Cardiac septum (tissue), 1 donor: ENCODE measurements around the gene TAF8. TPM values are rescaled to one million over a fixed set of nuclear protein-coding genes. Genes with fewer than 3 reads are reported as not detected.

Experiments used
- DNase-seq: peaks from one replicate; pipeline ENCODE4 v3.0.0-alpha.2; 2020; ENCODE audit warnings: low spot score
- intact Hi-C: fragments of 100-400 bp; cut with DNase I; formaldehyde crosslinking; loops from one replicate; pipeline ENCODE4 v1.14.0; 2022
- total RNA-seq: library from RNA; stranded (reverse); fragmentation: NEBNext Ultra II Directional; extraction: Animal tissue kit (Norgen Biotek cat#: 25700); gene quantifications from one replicate; pipeline ENCODE4 v1.2.1, GENCODE V29; 2021
- donor health status: DM: no; HTN: no; CAD: no.

The TAF8 gene
- total RNA-seq, 1 donor from 2014 or later, result 22.3 TPM

GRCh38 chr6:42049116-42049809 is 1.1 kb upstream of the TAF8 start:
- DNase-seq, result no peak
- intact Hi-C loops, result loop anchor here (10.0 kb wide), 2 partner anchors 344 to 444 kb away; no protein-coding TSS in a partner anchor

GRCh38 chr6:42049948-42050296 is 402 bp upstream of the TAF8 start:
- intact Hi-C loops, result loop anchor here (1.0 to 10.0 kb wide), 3 partner anchors 263 to 445 kb away; partner anchors contain the start of gene TOMM6
- no peak for DNase-seq

- intact Hi-C loops, result no loop called here
- DNase-seq, result no peak
Observed at GRCh38 chr6:42051268-42051653, 937 bp downstream of the TAF8 start.

- DNase-seq, result no peak
- intact Hi-C loops, result no loop called here
Observed at GRCh38 chr6:42053601-42054000, 3.3 kb downstream of the TAF8 start.

GRCh38 chr6:42059743-42060142 is 9.4 kb downstream of the TAF8 start:
- intact Hi-C loops, result no loop called here
- DNase-seq, result no peak

- intact Hi-C loops, result no loop called here
- DNase-seq, result no peak
Observed at GRCh38 chr6:42066156-42066675, 15.9 kb downstream of the TAF8 start.

- DNase-seq, result no peak
Observed at GRCh38 chr6:42068173-42068572, 17.8 kb downstream of the TAF8 start.

GRCh38 chr6:42068872-42069522 is 18.7 kb downstream of the TAF8 start:
- DNase-seq, result no peak
- intact Hi-C loops, result loop anchor here (1.0 kb wide), 1 partner anchor 17 kb away; no protein-coding TSS in a partner anchor

More at GRCh38 chr6:42068173-42068572, 17.8 kb downstream of the TAF8 start:
- intact Hi-C loops, result loop anchor here (1.0 kb wide), 1 partner anchor 18 kb away; no protein-coding TSS in a partner anchor

GRCh38 chr6:42071881-42072583 is 21.7 kb downstream of the TAF8 start:
- no peak for DNase-seq
- intact Hi-C loops, result no loop called here

- DNase-seq, result no peak
- intact Hi-C loops, result no loop called here
Observed at GRCh38 chr6:42073287-42073686, 23.0 kb downstream of the TAF8 start.

- intact Hi-C loops, result loop anchor here (1.0 to 5.0 kb wide), 4 partner anchors 42 to 472 kb away; no protein-coding TSS in a partner anchor
- DNase-seq, result no peak
Observed at GRCh38 chr6:42075159-42075838, 25.0 kb downstream of the TAF8 start.

- no peak for DNase-seq
- intact Hi-C loops, result loop anchor here (5.0 kb wide), 3 partner anchors 39 to 469 kb away; no protein-coding TSS in a partner anchor
Observed at GRCh38 chr6:42078386-42078785, 28.1 kb downstream of the TAF8 start.

- DNase-seq, result no peak
- intact Hi-C loops, result loop anchor here (5.0 kb wide), 3 partner anchors 37 to 467 kb away; no protein-coding TSS in a partner anchor
Observed at GRCh38 chr6:42079941-42080464, 29.7 kb downstream of the TAF8 start.

GRCh38 chr6:42083530-42083929 is 33.2 kb downstream of the TAF8 start:
- DNase-seq, result no peak
- intact Hi-C loops, result no loop called here

- intact Hi-C loops, result no loop called here
- DNase-seq, result no peak
Observed at GRCh38 chr6:42084889-42085288, 34.6 kb downstream of the TAF8 start.

GRCh38 chr6:42086046-42087035 is 36.0 kb downstream of the TAF8 start:
- DNase-seq, result no peak
- intact Hi-C loops, result loop anchor here (1.0 kb wide), 1 partner anchor 18 kb away; no protein-coding TSS in a partner anchor

GRCh38 chr6:42088101-42088591 is 37.8 kb downstream of the TAF8 start:
- DNase-seq, result no peak
- intact Hi-C loops, result no loop called here
